HG03103 (cell line): ENCODE measurements around the gene FMN1.

Source experiments
- ATAC-seq: cut with Tn5 transposase; IDR thresholded peaks from one replicate; pipeline ENCODE4 v1.9.1; 2021; ENCODE audit warnings: low read depth; ENCODE audit not compliant: unreplicated experiment

The FMN1 gene

DNA sequence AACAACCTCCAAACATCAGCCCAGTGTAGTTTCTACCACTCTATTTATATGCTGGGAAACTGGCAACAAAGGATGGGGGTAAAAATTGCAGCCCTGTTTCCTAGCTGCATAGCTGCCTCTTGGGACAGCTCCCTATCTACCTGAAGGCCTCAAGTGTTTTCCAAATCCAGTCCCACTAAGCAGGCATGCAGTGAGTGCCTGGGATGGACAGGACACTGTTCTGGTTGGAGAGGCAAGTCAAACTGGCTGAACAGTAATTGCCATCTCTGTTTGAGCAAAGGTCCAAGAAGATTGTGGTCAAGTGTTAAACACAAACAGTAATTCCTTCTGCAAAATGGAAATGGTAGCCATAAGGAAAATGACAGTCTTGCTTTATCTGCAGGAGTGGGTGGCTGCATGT, 125.4 kb downstream of the FMN1 start:
- ATAC-seq = no peak

DNA sequence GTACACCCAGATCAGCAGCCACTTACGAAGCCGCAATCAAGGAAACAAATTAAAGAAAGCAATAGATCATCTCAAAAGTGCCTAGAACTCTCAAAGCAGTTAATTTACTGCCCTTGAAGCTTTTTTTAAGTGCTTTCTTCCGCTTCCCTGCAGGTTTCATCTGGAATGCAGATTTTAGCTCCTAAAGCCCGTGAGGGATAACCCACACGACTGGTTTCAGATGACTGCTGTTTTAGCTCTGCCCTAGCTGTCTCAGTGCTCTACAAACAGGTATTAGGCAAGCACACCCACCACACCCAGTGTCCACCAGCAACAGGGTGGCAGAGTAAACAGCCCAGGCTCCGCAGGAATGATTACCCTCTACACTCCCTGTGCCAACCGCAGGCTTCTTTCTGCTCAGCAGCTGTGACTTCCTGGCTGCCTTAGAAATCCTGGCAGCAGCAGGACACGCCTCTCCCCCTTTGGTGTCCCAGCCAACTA, 126.0 kb downstream of the FMN1 start:
- ATAC-seq = no peak

DNA sequence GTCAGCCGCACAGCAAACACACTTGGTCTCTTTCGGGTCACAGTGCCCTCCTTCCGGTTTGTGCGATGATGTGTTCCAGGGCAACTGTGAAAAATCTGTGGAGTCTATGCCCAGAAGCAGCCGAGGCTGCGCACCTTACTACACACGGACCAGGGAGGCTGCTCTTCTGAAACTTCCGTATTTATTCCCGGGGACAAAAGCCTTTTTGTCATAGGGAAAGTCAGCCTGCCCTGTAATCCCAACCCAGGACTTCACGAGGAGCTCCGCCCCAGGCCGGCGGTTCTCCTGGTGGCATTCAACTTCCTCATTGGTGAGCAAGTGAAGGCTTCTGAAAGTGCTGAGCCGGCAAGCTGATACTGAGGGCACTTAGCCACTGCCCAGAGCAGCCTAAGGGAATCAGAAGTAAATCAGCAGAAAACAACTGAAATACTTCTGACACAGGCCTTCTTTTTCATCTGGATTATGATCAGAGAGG, 126.5 kb downstream of the FMN1 start:
- no peak for ATAC-seq

- no peak for ATAC-seq
These were observed 127.1 kb downstream of the FMN1 start for GRCh38 chr15:33067456-33067855.

GRCh38 chr15:33066584-33066983, 127.9 kb downstream of the FMN1 start:
- ATAC-seq = no peak

GRCh38 chr15:33064878-33065277, 129.6 kb downstream of the FMN1 start:
- no peak for ATAC-seq

DNA sequence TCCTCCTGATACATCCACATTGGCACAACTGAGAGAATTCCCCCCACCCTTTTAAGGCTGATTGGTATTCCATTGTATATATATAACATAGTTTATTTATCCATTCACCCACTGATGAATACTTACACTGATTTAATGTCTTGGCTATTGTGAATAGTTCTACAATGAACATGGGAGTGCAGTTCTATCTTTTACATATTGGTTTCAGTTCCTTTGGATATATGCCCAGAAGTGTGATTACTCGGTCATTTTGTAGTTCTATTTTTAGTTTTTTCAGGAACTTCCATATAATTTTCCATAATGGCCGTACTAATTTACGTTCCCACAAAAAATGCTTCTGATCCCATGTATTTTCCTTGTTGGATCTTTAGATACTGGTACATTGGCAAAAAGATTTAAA, 135.3 kb downstream of the FMN1 start:
- no peak for ATAC-seq

DNA sequence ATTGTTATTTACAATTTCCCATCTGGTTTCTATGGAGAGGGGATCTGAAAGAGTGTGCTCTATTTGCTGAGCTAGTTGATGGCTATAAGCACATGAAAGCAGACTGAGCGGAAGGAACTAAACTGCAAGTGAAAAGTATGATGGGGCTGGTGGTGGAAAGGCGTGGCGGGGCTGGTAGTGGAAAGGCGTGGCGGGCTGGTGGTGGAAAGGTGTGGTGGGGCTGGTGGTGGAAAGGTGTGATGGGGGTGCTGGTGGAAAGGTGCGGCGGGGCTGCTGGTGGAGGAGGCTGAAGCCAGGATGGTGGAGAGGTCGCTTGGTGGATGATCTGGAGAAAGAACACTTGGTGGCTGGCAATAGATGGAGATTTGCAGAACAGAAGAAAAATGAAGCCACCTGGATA, 136.7 kb downstream of the FMN1 start:
- no peak for ATAC-seq

GRCh38 chr15:33055962-33056361, 138.6 kb downstream of the FMN1 start:
- ATAC-seq = no peak

- ATAC-seq = no peak
These were observed 143.0 kb downstream of the FMN1 start for GRCh38 chr15:33051528-33051927.

GRCh38 chr15:33048255-33048654, 146.3 kb downstream of the FMN1 start:
- no peak for ATAC-seq

DNA sequence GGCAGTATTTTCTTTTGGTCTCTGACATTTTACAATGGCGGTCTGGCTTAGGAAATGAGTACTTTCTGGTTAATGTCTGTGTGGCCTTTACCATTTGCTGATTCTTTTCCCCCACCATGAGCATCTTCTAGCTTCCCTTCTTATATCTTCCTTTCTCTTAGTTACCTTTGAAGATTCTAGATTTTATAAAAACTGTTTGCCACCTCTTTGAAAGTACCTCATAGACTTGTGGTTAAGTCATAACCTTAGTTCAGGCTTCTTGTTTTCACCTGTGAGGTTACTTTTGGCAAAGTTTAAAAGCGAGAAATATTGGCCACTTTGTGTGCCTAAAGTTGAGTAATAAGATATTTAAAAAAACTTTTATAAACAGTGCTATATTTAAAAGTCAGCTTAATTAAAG, 147.4 kb downstream of the FMN1 start:
- no peak for ATAC-seq

DNA sequence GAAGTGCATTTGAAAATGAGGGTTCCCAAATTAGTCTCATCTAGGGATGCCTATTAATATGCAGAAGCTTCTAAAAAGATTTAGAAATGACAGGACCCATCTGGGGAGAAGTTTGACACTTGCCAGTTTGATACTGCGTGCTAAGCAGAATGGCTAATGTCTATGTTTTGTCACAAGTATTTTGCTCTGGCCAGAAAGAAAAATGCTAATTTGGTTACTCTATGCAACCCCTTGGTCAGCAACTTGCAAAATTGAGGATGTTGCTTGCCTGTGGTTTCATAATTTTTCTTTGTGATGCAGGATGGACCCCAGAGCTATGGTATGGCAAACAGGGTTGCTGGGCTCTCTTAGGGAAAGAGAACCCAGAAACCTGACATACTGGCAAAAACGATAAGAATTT, 148.2 kb downstream of the FMN1 start:
- ATAC-seq = no peak

DNA sequence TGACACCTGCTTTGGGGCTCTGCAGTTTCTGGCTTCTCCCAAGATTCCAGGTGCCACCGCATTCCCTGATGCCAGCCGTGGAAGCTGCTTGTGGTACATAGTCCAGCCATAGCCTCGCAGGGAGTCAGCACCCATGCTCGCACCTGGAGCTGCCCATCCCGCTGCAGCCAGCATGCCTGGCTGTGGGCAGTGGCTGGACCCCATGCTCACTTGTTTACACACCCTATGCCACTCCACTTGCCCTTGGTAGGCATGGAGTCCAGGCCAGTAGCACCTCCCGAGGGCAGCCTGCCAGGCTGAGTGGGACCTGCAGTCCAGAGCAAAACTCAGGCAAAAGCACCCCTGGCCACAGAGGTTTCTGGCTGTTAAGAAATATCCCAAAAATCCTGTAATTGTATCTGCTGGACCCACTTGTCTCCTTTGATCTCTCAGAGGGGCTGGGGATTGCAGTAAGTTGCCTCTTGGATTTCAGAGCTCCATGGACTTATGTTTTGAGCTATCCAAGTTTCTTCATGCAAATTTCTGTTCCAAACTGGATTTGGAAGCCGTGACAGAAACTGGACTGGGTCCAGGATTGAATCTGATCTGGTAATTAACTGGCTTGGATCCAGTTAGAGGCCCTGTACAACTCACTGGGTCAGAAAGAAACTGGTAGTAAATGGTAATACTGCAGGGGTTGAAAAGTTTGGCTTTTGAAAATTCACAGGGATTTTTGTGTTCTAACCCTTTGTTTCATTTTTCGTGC, 149.3 kb downstream of the FMN1 start:
- no peak for ATAC-seq

- ATAC-seq = no peak
These were observed 149.9 kb downstream of the FMN1 start for GRCh38 chr15:33044598-33044997.

GRCh38 chr15:33043636-33044035, 150.9 kb downstream of the FMN1 start:
- ATAC-seq = no peak

DNA sequence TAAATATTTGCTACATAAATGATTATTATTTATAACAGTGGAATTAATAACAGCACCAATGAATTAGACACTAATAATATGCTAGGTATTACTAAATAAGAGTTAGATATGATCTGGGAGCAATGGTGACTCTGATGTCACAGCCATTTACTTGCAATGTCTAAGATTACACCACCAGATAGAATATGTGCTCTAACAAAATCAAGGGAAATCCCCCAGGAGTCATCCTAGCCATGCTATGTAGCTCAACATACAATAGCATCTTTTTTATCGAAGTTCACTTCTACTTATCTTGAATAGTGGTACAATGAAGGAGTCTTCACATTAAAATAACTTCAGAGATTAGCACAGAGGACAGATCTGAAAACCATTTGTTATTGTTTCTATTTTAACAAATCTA, 154.0 kb downstream of the FMN1 start:
- ATAC-seq = no peak

GRCh38 chr15:33034588-33034987, 159.9 kb downstream of the FMN1 start:
- no peak for ATAC-seq

GRCh38 chr15:33032053-33032452, 162.5 kb downstream of the FMN1 start:
- no peak for ATAC-seq

DNA sequence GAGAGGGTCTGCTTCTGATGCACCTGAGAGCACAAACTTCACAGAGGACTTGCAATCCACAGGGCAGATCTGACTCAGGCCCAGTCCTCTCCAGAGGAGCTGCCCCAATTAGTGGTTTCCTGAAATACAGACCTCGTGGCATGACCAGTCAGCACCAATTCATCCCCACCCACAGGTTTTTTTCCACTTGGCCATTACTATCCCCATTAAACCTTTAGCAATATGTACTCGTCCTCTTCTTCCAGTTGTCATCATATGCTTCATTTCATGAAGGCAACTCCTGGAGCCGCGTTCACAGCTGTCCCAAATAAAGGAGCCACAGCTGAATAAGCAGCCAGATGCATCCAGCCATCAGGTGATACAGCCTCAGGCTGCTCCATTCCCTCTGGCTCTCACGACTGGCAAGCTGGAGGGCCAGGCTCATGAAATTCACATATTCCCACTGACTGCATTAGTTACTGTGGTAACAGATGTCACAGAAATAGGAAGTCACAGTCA, 163.1 kb downstream of the FMN1 start:
- ATAC-seq = no peak

- ATAC-seq = no peak
These were observed 164.2 kb downstream of the FMN1 start for GRCh38 chr15:33030315-33030714.

DNA sequence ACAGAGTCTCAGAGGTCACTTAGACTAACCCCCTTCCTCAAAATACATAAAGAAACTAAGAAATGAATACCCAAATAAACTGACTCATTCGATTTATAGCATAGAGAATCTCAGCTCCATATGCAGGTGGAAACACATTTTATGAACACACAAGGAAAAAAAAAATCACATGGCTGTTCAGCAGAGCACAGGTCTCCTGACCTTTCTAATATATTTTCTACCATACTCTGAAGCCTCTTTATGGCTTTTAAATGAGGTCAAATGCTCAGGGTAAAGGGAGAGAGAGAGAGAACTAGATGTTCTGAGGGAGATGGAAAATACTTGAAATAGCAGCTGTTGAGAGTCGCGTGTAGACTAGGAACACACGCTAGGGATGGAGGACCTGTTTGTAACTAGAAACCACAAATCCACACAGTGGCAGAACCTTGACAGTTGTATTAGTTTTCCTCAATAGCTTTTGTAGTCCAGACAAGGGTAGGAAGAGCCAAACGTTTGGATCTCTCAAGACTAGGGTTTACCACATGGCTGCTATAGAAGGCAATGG, 165.3 kb downstream of the FMN1 start:
- no peak for ATAC-seq
